Esophagus muscularis mucosa (tissue), 4 donors: ENCODE results near the gene PLXNB1. TPM values are rescaled to one million over a fixed set of nuclear protein-coding genes. Genes with fewer than 3 reads are reported as not detected.
"Not testable (repeated sequence)": the region's sequence is repeated elsewhere in the genome, so short reads cannot be mapped to it uniquely, and the experiment has no call there.

Experiments
- DNase-seq: peaks from one replicate; pipeline ENCODE4 v3.0.0-alpha.2; 2017; ENCODE audit errors: extremely low spot score
- H3K27ac ChIP-seq, 4 donors: fragments of 200-600 bp; sonication (generic); replicated peaks in 1 of 4; 1 replicate in 3 of 4; 2 replicates in 1 of 4; pipeline ENCODE4 v1.5.1; 2016 to 2019; ENCODE audit warnings: mild to moderate bottlenecking in 1 of 4
- H3K27me3 ChIP-seq, 4 donors: fragments of 200-600 bp; sonication (generic); one replicate each; pipeline versions ENCODE4 v1.5.1 to v1.6.0; 2016 to 2019
- H3K36me3 ChIP-seq, 4 donors: fragments of 200-600 bp; sonication (generic); one replicate each; pipeline ENCODE4 v1.5.1; 2016 to 2019
- H3K4me1 ChIP-seq, 4 donors: fragments of 200-600 bp; sonication (generic); one replicate each; pipeline ENCODE4 v1.5.1; 2016 to 2019
- H3K4me3 ChIP-seq, 4 donors: fragments of 200-600 bp; sonication (generic); 1 replicate in 2 of 4; 2 replicates in 2 of 4; pipeline ENCODE4 v1.5.1; 2016 to 2019; ENCODE audit warnings: mild to moderate bottlenecking in 4 of 4, moderate library complexity in 1 of 4
- H3K9me3 ChIP-seq, 4 donors: fragments of 200-600 bp; sonication (generic); 1 replicate in 3 of 4; 2 replicates in 1 of 4; pipeline ENCODE4 v1.5.1; 2016 to 2019
- CTCF ChIP-seq, 3 experiments: fragments of 200-600 bp in 2 of 3; fragments of 450-650 bp in 1 of 3; sonication (generic) in 2 of 3; IDR thresholded peaks; one replicate each; pipeline ENCODE4 v1.5.1; 2017 to 2019; ENCODE audit warnings: antibody characterized with exemption in 3 of 3, mild to moderate bottlenecking in 2 of 3, moderate library complexity in 1 of 3
- EP300 ChIP-seq: sonication (generic); formaldehyde crosslinking; IDR thresholded peaks from one replicate; pipeline ENCODE4 v1.6.1; 2017; ENCODE audit warnings: antibody characterized with exemption
- POLR2A ChIP-seq: fragments of 450-650 bp; IDR thresholded peaks from one replicate; pipeline ENCODE4 v1.6.1; 2017; ENCODE audit warnings: antibody characterized with exemption, moderate library complexity, mild to moderate bottlenecking, low read depth
- POLR2AphosphoS5 ChIP-seq, 2 donors: sonication (generic); formaldehyde crosslinking; IDR thresholded peaks; one replicate each; pipeline ENCODE4 v1.6.1; 2017; ENCODE audit warnings: antibody characterized with exemption in 2 of 2
- WGBS: methylation state at CpG from one replicate; pipeline ENCODE4 v1.1.5; 2018; 5-methylcytosine and 5-hydroxymethylcytosine counted together
- intact Hi-C: fragments of 100-400 bp; cut with DNase I; formaldehyde crosslinking; loops from one replicate; pipeline ENCODE4 v1.15.1; 2023
- total RNA-seq, 4 donors: library from RNA; depleted of rRNA; stranded (reverse); fragments of >200 nt; gene quantifications; one replicate each; pipeline versions ENCODE4 v1.1.0 to v1.2.1, GENCODE V29; 2016

The PLXNB1 gene
- total RNA-seq, 4 donors from 2014 or later, result 120 to 200 (median 152) TPM

- intact Hi-C loops, result no loop called here
- no peaks in the 10 kb centered on the region for H3K27me3 ChIP-seq
Measured at GRCh38 chr3:48403533-48404439, 26.1 kb downstream of the PLXNB1 start.

GRCh38 chr3:48402907-48403306 lies 27.0 kb downstream of the PLXNB1 start:
- no peaks in the 10 kb centered on the region for H3K9me3 ChIP-seq
- TF ChIP-seq EP300 (no peak), POLR2A (no peak), CTCF (IDR thresholded peaks at IDR 0.05) (no peak), POLR2AphosphoS5 (IDR thresholded peaks at IDR 0.05) (no peak)
- peaks cover 14 to 51% (median 33%) of the 10 kb centered on the region in 4 donors for H3K4me1 ChIP-seq
- DNase-seq, result no peak
- H3K4me3 ChIP-seq, result no peak overlapping the region
- H3K36me3 ChIP-seq, result peaks cover 24 to 46% (median 43%) of the 10 kb centered on the region in 4 donors
- H3K27ac ChIP-seq, result peak overlapping the region; percentile 84 to 96 (median 95)
- 78% methylated on average over 3 of the region's 3 CpGs for WGBS
- no peaks in the 10 kb centered on the region for H3K27me3 ChIP-seq
- intact Hi-C loops, result no loop called here

More at GRCh38 chr3:48403533-48404439, 26.1 kb downstream of the PLXNB1 start:
- peaks cover 27 to 55% (median 52%) of the 10 kb centered on the region in 4 donors for H3K36me3 ChIP-seq
- DNase-seq, result no peak
- TF ChIP-seq CTCF (IDR thresholded peaks at IDR 0.05), result no peak
- H3K4me1 ChIP-seq, result peaks cover 14 to 54% (median 33%) of the 10 kb centered on the region in 4 donors
- H3K4me3 ChIP-seq, result no peak overlapping the region
- no peaks in the 10 kb centered on the region for H3K9me3 ChIP-seq
- peak overlapping the region; percentile 84 to 96 (median 95) for H3K27ac ChIP-seq
- WGBS, result 93% methylated on average over 11 of the region's 15 CpGs

- H3K4me1 ChIP-seq, result peaks cover 14 to 51% (median 33%) of the 10 kb centered on the region in 4 donors
- 34% methylated on average over 8 of the region's 8 CpGs for WGBS
- H3K36me3 ChIP-seq, result peaks cover 24 to 40% (median 37%) of the 10 kb centered on the region in 4 donors
- peak overlapping the region; percentile 84 to 96 (median 95) for H3K27ac ChIP-seq
- DNase-seq, result peak; percentile 98
- TF ChIP-seq POLR2AphosphoS5 (IDR thresholded peaks at IDR 0.05), result peak; percentile 91 to 94
- TF ChIP-seq EP300, result peak; percentile 76
- no peak for TF ChIP-seq CTCF (IDR thresholded peaks at IDR 0.05)
- H3K9me3 ChIP-seq, result no peaks in the 10 kb centered on the region
- intact Hi-C loops, result no loop called here
- no peaks in the 10 kb centered on the region for H3K27me3 ChIP-seq
- H3K4me3 ChIP-seq, result no peak overlapping the region
Measured at GRCh38 chr3:48402281-48402732, 27.6 kb downstream of the PLXNB1 start.

- not testable (repeated sequence) for H3K4me3 ChIP-seq, DNase-seq, H3K9me3 ChIP-seq, H3K27me3 ChIP-seq
- Histone ChIP-seq H3K4me1 (peaks cover 14 to 51% (median 33%) of the 10 kb centered on the region in 4 donors), H3K36me3 (peaks cover 18 to 32% (median 29%) of the 10 kb centered on the region in 4 donors), H3K27ac (peak overlapping the region; percentile 84 to 96 (median 95))
- WGBS, result 78% methylated on average over 12 of the region's 12 CpGs
- intact Hi-C loops, result loop anchor here (1.0 kb wide), 1 partner anchor 34 kb away; no protein-coding TSS in a partner anchor
Measured at GRCh38 chr3:48401434-48401901, 28.4 kb downstream of the PLXNB1 start.

GRCh38 chr3:48400824-48401433 lies 29.0 kb downstream of the PLXNB1 start:
- H3K27ac ChIP-seq, result peak overlapping the region; percentile 84 to 96 (median 95)
- no peaks in the 10 kb centered on the region for H3K9me3 ChIP-seq
- no peaks in the 10 kb centered on the region for H3K27me3 ChIP-seq
- no peak overlapping the region for H3K4me3 ChIP-seq
- peaks cover 14 to 51% (median 33%) of the 10 kb centered on the region in 4 donors for H3K4me1 ChIP-seq
- DNase-seq, result no peak
- TF ChIP-seq EP300 (no peak), POLR2AphosphoS5 (IDR thresholded peaks at IDR 0.05) (peak; percentile 35 to 44), CTCF (IDR thresholded peaks at IDR 0.05) (peak; percentile 79 to 98 (median 84))
- WGBS, result 62% methylated on average over 6 of the region's 6 CpGs
- intact Hi-C loops, result loop anchor here (1.0 kb wide), 1 partner anchor 34 kb away; no protein-coding TSS in a partner anchor
- H3K36me3 ChIP-seq, result peaks cover 15 to 26% (median 24%) of the 10 kb centered on the region in 4 donors
